HG02642 (cell line): ENCODE measurements around the gene TNNI3.
A peak's percentile ranks its signal among the peaks of the same experiment; 100 is the strongest.

ENCODE experiments used
- ATAC-seq: cut with Tn5 transposase; IDR thresholded peaks from one replicate; pipeline ENCODE4 v1.9.1; 2021; ENCODE audit warnings: mild to moderate bottlenecking; ENCODE audit not compliant: unreplicated experiment, poor library complexity

TNNI3 gene

DNA sequence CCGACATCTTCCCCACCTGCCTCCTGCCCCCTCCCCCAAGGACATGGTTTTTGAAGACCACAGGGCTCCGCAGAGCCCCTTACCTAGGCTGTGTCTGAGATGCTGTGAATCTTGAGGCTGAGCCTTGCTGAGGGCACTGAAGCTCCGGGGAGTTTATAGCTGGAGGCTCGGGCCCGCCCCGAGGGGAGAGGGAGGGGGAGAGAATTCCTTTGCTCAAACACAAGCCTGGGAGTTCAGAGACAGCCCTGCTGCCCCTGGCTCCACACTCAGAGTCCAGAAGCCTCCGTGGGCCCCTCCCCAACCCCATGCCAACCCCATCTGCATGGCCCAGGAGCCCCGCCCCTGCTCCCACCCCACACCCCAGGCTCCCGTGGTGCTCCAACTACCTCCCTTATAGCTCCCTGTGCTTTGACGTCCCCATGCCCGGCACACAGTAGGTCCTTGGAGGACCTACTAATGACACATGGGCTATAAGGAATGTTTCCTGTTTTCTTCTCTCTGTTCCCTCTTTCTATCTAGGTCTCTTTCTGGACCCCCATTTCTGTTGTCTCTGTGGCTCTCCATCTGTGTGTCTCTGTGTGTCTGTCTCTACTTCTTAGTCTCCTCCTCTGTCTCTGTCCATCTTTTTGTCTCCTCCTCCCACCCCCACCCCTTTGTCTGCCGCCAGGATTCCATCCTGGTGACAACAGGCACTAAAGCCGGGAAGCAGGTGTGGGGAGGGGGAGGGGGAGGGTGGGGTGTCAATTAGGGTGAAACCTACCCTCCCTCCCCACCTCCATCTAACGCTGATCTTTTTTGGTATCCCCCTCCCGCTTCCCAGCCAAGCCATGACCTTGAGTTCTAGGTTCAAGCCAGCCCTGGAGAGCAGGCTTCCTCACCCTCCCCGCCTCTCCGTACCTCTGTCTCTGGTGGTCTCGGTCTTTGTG, 8.2 kb downstream of the TNNI3 start, which contains the start of gene TNNT1:
Gene TNNT1, minus strand, starts transcription at position 129 of the 926 bp plus-strand sequence. CDS start 2,049 bp downstream, outside the sequence.
- no peak for ATAC-seq

DNA sequence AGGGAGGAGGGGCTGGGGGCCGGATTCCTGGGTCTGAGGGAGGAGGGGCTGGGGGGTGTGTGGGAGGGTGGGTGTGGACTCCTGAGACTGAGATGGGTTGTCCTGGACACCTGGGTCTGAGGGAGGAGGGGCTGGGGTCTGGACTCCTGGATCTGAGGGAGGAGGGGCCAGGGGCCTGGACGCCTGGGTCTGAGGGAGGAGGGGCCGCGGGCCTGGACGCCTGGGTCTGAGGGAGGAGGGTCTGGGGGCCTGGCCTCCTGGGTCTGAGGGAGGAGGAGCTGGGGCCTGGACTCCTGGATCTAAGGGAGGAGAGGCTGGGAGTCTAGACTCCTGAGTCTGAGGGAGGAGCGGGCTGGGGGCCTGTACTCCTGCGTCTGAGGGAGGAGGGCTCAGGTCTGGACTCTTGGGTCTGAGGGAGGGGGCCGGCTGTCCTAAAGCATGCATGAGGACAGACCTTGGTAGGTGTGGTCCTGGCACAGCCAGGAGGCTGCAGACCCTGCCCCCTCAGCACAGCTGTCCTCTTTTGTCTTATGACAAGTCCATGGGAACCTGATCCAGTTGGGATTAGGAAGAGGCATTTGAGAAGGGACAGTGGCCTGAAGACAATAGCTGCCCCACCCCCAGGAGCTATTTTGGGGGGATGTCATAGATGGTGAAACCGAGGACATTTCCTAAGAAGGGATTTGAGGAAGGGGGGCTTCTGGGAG, 9.8 kb downstream of the TNNI3 start:
- ATAC-seq: no peak

DNA sequence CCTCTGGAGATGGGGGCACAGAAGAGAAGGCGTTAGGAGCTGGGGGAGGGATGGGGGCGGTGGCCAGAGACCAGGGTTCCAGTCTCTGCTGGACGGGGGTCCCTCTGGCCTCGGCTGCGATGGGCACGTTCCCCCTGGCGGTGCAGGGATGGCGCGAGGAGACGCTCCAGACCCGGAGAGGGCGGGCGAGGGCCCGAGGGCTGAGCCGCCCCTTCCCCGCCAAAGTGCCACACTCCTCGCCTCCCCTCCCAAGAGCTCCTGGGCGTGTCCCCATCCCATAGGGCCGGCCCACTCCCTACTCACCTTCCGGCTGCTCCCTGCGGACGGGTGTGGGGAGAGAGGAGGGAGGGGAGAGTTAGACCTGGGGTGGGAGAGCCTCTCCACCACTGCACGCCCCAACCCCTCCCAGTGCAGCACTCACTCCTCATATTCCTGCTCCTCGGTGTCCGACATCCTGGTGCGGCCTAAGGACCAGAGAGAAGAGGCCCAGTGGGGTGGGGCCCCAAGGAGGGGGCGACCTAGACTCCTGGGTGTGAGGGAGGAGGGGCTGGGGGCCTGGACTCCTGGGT, 10.7 kb downstream of the TNNI3 start:
- ATAC-seq: no peak

DNA sequence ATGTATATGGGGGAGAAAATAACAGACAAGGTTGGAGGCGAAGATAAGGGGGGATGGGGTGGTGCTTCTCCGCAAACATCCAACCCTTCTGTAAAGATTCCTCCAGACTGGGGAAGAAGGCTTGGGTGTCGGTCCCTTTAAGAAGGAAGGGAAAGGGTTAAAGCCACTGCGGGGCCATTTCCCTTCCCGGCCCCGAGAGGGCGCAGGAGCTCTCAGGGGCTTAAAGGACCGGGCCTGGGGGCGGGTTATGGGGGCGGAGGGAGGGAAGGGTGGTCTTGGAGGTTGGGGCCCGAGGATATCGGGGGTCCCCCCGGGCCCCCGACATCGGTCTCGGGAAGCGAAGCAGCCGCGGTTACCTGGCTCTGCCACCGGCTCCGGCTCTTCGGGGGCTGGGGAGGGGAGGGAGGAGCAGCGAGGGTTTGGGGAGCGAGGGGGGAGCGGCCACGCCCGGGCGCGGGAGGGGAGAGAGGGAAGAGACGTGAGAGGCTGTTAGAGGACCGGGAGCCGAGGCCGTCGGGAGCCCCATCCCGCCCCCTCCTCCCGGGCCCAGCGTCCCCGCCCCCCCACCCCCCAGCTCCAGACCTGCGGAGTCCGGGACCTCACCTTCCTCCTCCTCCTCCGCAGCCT, 11.3 kb downstream of the TNNI3 start:
- ATAC-seq: no peak

DNA sequence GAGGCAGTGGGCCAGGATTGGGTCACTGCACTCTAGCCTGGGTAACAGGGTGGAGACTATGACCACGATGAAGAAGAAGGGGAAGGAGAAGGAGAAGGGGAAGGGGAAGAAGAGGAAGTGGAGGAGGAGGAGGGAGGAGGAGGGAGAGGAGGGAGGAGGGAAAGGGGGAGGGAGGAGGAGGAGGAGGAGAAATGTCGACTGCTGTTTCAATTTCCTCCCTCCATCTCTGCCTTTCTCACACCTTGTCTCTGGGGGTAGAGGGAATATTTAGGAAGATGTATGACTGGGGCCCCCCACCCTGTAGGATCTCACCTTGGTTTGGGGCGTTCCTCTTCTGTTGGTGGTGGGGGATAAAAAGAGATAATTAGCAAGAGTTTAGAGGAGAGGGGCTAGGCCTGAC, 12.3 kb downstream of the TNNI3 start:
- ATAC-seq: no peak

DNA sequence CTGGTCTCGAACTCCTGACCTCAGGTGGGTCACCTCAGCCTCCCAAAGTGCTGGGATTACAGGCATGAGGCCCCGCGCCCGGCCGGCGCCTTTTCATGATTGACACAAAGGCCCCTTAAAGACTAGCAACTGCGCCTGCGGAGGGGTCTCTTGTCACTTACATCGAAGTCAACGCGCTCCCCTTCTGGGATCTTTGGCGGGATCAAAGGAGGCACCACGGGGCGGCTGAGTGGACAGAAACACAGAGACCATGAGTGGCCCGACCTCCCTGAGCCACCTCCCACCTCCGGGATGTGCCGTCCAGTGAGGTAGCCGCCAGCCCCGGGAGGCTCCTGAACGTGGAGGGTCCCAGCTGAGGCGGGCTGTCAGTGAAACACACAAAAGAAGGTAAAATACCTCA, 15.8 kb downstream of the TNNI3 start:
- ATAC-seq: no peak

DNA sequence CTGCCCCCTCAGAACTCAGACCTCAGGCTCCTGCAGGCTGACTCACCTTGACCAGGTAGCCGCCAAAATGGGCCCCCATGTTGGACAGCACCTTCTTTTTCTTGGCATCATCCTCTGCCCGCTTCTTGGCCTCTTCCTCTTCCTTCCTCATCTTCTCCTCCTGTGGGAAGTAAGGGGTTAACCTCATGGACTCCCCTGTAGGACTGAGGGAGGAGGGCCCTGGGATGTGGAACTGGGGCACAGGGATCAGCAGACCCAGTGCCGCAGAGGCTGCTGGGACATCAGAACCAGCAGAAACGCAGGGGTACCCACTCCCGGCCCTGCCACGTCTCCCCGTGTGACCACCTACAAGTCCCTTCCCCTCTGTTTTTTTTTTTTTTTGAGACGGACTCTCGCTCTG, 19.6 kb downstream of the TNNI3 start:
- no peak for ATAC-seq

DNA sequence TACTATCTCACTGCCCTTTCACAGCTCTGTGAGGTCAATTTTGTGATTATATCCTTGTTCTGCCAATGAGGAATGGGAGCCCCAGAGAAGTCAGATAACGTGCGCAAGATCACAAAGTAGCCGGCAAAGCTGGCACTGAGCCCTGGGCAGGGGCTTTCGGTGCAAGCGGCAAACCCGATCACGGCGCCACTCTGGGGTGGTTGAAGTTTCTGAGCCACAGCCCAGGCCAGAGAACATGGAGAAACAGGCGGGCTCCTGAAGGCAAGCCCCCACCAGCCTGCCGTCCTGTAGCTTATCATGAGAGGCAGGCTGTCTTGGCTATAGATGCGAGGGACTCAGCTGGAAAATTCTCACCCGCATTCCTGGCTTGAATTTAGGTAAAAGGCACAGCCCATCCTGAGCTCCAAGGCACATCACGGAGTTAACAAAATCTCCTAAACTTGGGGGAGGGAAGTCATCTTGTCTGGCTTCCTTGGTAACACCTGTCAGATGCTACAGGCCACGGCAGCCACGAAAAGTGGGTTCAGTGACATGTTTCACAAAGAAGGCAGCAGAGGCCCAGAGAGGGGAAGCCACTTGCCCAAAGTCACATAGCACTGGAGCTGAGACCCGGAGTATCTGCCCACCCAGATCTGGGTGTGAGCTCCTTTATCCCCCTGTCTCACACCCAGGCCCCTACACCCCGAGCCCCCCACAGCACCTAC, 21.0 kb downstream of the TNNI3 start:
- no peak for ATAC-seq

DNA sequence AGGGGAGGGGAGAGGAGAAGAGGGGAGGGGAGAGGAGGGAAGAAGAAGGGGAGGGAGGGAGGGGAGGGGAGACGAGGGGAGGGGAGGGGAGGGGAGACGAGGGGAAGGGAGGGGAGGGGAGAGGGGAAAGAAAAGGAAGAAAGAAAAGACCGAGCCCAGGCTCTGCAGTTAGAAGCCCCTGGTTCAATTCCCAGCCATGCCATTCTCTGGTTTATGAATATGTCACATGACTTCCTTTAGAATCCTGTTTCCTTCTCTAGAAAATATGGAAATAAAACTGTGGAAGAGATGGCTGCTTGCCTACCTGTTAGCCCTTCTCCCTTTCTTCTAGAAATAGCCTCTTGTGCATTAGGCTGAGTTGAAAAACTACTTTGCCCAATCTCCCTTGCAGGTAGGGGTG, 22.8 kb downstream of the TNNI3 start:
- no peak for ATAC-seq

DNA sequence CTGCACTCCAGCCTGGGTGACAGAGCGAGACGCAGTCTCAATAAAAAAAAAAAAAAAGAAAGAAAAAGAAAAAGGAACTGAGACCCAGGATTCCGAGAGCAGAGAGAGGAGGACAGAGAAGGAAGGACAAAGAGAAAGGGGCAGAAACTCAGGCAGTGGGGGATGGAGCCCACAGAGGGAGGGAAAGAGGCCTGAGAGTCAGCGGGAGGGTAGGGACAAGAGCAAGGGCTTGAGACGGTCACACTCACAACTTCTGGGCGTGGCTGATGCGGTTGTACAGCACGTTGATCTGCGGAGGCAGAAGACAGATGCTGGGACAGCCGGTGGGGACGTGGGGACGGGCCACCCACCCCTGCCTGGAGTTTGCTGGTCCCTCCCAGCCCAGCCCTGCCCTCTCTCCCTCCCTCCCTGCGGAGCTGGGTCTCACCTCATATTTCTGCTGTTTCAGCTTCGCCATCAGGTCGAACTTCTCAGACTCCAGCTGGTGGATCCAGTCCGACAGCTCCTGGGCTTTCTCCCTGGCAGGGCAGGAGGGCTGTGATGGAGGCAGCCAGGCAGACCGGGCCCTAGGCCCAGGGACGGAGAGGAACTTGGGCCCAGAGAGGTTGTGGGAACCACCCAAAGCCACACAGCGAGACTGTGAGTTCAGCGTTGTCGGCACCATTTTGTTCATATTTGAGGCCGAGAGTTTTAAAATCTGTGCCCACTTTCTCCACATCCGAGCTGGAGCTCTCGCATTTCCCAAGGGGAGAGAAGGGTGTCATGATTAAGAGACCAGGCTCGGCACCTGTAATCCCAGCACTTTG, 23.7 kb downstream of the TNNI3 start:
- no peak for ATAC-seq

DNA sequence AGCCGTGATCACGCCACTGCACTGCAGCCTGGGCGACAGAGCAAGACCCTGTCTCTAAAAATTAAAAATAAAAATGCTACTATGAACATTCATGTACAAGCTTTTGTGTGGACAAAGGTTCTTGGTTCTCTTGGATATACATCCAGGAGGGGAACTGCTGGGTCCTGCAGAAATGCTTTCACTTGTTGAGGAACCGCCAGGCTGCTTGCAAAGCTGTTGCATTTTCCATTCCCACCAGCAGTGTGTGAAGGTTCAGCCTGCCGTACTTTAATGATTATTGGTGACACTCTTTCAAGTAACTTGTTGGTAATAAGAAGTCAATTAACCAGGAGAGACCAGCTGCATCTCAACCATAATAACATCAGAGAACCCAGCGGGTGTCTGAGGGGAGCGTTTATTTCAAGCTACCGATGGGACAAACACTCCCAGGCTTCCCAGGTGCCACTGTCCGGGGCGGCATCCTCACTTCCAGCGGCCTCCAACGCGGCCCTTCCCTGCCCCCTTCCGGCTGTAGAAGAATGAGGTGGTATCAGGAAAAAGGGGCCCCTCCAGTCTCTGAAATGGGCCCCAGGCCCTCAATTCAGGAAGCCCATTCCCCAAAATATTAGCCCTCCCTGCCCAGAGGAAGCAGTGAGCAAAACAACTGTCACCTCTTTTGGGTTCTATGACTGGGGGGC, 24.9 kb downstream of the TNNI3 start:
- no peak for ATAC-seq

DNA sequence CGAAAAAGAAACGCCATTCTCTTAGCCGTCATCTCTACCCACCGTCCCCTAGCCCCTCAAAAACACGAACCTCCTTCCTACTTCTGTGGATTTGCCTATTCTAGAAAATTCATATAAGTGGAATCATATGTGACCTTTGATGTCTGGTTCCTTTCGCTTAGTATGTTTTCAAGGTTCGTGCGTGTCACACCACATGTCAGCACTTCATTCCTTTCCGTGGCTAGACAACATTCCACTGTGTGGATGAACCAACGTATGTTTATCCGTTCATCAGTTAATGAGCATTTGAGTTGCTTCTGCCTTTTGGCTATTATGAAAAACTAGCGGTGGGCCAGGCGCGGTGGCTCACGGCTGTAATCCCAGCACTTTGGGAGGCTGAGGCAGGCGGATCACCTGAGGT, 26.1 kb downstream of the TNNI3 start:
- ATAC-seq: no peak

DNA sequence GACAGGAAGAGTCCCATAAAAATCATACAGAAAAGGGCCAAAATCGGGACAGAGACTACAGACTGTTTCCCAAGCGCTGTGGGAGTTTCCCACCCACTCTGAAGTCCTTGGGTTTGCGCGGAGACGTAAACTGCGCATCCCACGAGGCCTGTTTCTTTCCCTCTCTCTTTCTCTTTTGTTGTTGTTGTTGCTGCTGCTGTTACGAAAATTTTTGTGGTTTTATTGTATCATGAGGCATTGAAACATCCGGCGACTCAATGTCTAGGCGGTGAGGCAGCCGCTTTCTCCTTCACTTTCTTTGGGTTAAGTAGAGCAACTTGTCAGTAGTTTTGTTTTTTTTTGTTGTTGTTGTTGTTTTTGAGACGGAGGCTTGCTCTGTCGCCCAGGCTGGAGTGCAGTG, 38.5 kb downstream of the TNNI3 start:
- ATAC-seq: no peak

DNA sequence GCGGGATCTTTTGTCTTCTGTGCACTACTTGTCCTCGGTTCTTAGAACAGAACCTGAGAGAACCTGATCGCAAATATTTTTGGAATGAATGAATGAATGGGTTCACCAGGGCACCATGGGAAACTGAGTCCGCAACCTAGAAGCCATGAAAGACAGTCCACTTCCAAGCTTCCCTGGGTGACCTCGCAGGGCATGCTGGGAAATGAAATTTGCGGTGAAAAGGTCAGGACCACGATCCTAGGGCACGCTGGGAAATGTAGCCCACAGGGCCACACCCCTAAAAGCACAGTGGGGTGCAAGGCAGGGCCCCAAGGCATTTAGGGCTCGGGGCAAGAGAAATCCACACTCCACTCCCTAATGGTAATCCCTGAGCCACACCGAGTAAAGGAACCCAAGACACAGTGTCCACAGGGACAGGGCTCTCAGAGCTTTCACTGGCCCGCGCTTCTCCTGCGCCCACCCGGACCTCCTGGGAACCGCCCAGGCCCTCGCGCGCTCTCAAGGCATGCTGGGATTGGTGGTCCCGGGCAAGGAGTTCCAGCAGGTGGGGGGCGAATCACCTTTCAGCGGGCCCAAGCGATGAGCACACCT, 39.0 kb downstream of the TNNI3 start:
- ATAC-seq: no peak

DNA sequence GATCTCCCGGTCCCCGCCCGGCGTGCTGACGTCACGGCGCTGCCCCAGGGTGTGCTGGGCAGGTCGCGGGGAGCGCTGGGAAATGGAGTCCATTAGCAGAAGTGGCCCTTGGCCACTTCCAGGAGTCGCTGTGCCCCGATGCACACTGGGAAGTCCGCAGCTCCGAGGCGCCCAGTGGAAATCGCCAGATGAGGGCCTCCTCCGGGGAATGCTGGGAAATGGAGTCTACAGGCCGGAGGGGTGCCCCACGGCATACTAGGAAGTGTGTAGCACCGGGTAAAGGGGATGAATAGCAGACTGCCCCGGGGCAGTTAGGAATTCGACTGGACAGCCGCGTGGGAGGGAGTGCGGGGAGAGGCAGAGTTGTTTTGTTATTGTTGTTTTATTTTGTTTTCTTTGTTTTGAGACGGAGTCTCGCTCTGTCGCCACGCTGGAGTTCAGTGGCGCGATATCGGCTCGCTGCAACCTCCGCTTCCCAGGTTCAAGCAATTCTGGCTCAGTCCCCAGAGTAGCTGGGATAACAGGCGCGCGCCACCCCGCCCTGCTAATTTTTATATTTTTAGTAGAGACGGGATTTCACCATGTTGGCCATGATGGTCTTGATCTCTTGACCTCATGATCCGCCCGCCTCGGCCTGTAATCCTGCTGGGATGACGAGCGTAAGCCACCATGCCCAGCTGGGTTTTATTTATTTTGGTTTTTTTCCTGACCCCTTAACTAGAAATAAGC, 39.7 kb downstream of the TNNI3 start:
- ATAC-seq: peak; percentile 91

DNA sequence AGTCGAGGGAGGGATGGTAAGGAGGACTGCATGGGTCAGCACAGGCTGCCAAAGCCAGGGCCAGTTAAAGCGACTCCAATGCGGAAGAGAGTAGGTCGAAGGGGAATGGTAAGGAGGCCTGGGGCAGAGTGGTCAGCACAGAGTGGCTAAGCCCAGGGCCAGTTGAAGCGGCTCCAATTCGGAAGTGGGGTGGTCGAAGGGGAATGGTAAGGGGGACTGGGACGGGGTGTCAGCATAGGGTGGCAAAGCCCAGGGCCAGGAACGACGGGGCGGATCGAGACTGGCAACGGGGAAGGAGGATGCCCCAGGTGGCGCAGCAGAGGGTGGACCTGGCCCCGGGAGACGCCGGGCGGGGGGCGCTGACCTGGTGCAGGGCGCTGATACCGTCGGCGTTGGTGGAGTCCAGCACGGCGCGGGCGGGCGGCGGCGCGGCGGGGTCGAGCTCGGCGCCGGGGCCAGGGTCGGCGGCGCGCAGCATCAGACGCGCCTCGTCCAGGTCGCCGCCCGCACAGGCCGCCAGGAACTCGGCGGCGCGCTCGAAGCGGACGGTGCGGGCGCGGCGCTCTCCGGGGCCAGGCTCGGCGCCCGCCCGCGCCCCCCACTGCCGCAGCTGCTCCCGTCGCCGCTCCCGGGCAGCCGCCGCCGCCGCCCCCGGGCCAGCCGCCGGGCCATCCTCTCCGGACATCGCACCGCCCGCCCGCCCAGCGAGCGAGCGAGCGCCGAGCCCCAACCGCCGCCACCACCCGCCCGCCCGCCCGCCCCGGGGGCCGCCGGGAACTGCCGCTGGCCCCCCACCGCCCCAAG, 40.5 kb downstream of the TNNI3 start, which contains the start of gene PPP1R12C:
Gene PPP1R12C, minus strand, starts transcription at position 779 of the 804 bp plus-strand sequence. Its CDS starts 94 bp downstream, at position 685.
- ATAC-seq: peak; percentile 0
